ENCODE results near the gene NT5C3A. TPM values are rescaled to one million over a fixed set of nuclear protein-coding genes. Genes with fewer than 3 reads are reported as not detected.

NT5C3A gene
- total and polyA plus RNA-seq, 2 experiments from 2014 or later = 28.5 to 45.8 TPM

DNA sequence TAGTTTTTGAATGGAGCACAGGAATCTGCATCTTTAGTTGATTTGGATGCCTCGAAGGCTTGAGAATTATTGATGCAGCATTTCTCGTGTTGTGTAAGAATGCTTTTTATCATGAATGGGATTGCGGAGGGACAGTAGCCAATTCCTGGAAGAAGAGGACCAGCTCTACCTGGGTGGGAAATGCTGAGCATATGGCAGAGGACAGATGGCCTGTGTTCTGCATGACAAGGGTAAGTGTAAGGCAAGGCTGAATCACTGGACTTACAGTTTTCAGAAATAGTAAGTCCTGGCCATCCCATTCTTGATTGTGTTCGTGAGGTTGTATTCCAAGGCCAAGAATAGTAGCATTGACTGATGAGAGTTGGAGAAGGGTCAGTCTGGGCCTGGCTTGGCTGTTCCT is 30.7 kb upstream of the NT5C3A start (continued):
- TF ChIP-seq, protein P1, sequence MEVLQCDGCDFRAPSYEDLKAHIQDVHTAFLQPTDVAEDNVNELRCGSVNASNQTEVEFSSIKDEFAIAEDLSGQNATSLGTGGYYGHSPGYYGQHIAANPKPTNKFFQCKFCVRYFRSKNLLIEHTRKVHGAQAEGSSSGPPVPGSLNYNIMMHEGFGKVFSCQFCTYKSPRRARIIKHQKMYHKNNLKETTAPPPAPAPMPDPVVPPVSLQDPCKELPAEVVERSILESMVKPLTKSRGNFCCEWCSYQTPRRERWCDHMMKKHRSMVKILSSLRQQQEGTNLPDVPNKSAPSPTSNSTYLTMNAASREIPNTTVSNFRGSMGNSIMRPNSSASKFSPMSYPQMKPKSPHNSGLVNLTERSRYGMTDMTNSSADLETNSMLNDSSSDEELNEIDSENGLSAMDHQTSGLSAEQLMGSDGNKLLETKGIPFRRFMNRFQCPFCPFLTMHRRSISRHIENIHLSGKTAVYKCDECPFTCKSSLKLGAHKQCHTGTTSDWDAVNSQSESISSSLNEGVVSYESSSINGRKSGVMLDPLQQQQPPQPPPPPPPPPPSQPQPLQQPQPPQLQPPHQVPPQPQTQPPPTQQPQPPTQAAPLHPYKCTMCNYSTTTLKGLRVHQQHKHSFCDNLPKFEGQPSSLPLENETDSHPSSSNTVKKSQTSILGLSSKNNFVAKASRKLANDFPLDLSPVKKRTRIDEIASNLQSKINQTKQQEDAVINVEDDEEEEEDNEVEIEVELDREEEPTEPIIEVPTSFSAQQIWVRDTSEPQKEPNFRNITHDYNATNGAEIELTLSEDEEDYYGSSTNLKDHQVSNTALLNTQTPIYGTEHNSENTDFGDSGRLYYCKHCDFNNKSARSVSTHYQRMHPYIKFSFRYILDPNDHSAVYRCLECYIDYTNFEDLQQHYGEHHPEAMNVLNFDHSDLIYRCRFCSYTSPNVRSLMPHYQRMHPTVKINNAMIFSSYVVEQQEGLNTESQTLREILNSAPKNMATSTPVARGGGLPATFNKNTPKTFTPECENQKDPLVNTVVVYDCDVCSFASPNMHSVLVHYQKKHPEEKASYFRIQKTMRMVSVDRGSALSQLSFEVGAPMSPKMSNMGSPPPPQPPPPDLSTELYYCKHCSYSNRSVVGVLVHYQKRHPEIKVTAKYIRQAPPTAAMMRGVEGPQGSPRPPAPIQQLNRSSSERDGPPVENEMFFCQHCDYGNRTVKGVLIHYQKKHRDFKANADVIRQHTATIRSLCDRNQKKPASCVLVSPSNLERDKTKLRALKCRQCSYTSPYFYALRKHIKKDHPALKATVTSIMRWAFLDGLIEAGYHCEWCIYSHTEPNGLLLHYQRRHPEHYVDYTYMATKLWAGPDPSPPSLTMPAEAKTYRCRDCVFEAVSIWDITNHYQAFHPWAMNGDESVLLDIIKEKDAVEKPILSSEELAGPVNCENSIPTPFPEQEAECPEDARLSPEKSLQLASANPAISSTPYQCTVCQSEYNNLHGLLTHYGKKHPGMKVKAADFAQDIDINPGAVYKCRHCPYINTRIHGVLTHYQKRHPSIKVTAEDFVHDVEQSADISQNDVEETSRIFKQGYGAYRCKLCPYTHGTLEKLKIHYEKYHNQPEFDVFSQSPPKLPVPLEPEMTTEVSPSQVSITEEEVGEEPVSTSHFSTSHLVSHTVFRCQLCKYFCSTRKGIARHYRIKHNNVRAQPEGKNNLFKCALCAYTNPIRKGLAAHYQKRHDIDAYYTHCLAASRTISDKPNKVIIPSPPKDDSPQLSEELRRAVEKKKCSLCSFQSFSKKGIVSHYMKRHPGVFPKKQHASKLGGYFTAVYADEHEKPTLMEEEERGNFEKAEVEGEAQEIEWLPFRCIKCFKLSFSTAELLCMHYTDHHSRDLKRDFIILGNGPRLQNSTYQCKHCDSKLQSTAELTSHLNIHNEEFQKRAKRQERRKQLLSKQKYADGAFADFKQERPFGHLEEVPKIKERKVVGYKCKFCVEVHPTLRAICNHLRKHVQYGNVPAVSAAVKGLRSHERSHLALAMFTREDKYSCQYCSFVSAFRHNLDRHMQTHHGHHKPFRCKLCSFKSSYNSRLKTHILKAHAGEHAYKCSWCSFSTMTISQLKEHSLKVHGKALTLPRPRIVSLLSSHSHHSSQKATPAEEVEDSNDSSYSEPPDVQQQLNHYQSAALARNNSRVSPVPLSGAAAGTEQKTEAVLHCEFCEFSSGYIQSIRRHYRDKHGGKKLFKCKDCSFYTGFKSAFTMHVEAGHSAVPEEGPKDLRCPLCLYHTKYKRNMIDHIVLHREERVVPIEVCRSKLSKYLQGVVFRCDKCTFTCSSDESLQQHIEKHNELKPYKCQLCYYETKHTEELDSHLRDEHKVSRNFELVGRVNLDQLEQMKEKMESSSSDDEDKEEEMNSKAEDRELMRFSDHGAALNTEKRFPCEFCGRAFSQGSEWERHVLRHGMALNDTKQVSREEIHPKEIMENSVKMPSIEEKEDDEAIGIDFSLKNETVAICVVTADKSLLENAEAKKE (CRISPR knock-in tag; IDR thresholded peaks at IDR 0.05) = no peak
- TF ChIP-seq NANOG (IDR thresholded peaks at IDR 0.05; ENCODE audit: borderline replicate concordance) (no peak), CREB1 (CRISPR knock-in tag; IDR thresholded peaks at IDR 0.05; ENCODE audit: low read depth) (no peak), EZH2 (IDR thresholded peaks at IDR 0.05; ENCODE audit: low read depth, unreplicated experiment) (no peak), EZH2phosphoT487 (IDR thresholded peaks at IDR 0.05; ENCODE audit: unreplicated experiment) (no peak), JUNB (IDR thresholded peaks at IDR 0.05; ENCODE audit: unreplicated experiment) (no peak), POLR2AphosphoS5 (IDR thresholded peaks at IDR 0.05; ENCODE audit: low read depth) (no peak), ZNF114 (CRISPR knock-in tag; IDR thresholded peaks at IDR 0.05) (no peak), ZNF331 (CRISPR knock-in tag; IDR thresholded peaks at IDR 0.05; ENCODE audit: low read depth) (no peak)
- TF ChIP-seq, protein P2, sequence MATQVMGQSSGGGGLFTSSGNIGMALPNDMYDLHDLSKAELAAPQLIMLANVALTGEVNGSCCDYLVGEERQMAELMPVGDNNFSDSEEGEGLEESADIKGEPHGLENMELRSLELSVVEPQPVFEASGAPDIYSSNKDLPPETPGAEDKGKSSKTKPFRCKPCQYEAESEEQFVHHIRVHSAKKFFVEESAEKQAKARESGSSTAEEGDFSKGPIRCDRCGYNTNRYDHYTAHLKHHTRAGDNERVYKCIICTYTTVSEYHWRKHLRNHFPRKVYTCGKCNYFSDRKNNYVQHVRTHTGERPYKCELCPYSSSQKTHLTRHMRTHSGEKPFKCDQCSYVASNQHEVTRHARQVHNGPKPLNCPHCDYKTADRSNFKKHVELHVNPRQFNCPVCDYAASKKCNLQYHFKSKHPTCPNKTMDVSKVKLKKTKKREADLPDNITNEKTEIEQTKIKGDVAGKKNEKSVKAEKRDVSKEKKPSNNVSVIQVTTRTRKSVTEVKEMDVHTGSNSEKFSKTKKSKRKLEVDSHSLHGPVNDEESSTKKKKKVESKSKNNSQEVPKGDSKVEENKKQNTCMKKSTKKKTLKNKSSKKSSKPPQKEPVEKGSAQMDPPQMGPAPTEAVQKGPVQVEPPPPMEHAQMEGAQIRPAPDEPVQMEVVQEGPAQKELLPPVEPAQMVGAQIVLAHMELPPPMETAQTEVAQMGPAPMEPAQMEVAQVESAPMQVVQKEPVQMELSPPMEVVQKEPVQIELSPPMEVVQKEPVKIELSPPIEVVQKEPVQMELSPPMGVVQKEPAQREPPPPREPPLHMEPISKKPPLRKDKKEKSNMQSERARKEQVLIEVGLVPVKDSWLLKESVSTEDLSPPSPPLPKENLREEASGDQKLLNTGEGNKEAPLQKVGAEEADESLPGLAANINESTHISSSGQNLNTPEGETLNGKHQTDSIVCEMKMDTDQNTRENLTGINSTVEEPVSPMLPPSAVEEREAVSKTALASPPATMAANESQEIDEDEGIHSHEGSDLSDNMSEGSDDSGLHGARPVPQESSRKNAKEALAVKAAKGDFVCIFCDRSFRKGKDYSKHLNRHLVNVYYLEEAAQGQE (IDR thresholded peaks at IDR 0.05; ENCODE audit: unreplicated experiment) = no peak

Measured in GM23338 (cell line).